ENCODE results near the gene ASB2. TPM values are rescaled to one million over a fixed set of nuclear protein-coding genes. Genes with fewer than 3 reads are reported as not detected.

The ASB2 gene
- total RNA-seq, 1 donor from 2014 or later: 1.00 TPM

- ATAC-seq: no peak
Observed at GRCh38 chr14:93949511-93950075, 26.8 kb downstream of the ASB2 start.

- ATAC-seq: no peak
Observed at GRCh38 chr14:93947282-93947681, 29.1 kb downstream of the ASB2 start.

GRCh38 chr14:93946541-93947090 lies 29.8 kb downstream of the ASB2 start:
- ATAC-seq: peak; percentile 62

- no peak for ATAC-seq
Observed at GRCh38 chr14:93946104-93946503, 30.3 kb downstream of the ASB2 start.

GRCh38 chr14:93945070-93945399 lies 31.3 kb downstream of the ASB2 start:
- ATAC-seq: no peak

GRCh38 chr14:93944348-93945069 lies 31.9 kb downstream of the ASB2 start:
- ATAC-seq: no peak

GRCh38 chr14:93943930-93944329 lies 32.4 kb downstream of the ASB2 start:
- ATAC-seq: no peak

- no peak for ATAC-seq
Observed at GRCh38 chr14:93943052-93943451, 33.3 kb downstream of the ASB2 start.

GRCh38 chr14:93941293-93941910 lies 35.0 kb downstream of the ASB2 start:
- ATAC-seq: peak; percentile 5

- no peak for ATAC-seq
Observed at GRCh38 chr14:93940437-93940836, 35.9 kb downstream of the ASB2 start.

- peak; percentile 59 for ATAC-seq
Observed at GRCh38 chr14:93939304-93940229, 36.8 kb downstream of the ASB2 start.

- ATAC-seq: no peak
Observed at GRCh38 chr14:93938751-93939303, 37.5 kb downstream of the ASB2 start.

- ATAC-seq: peak; percentile 90
Observed at GRCh38 chr14:93937519-93937918, 38.9 kb downstream of the ASB2 start.

- no peak for ATAC-seq
Observed at GRCh38 chr14:93936926-93937325, 39.4 kb downstream of the ASB2 start.

- ATAC-seq: peak; percentile 45
Observed at GRCh38 chr14:93936245-93936644, 40.1 kb downstream of the ASB2 start.

GRCh38 chr14:93935213-93935612 lies 41.2 kb downstream of the ASB2 start:
- ATAC-seq: no peak

GRCh38 chr14:93932642-93933041 lies 43.7 kb downstream of the ASB2 start:
- no peak for ATAC-seq

- ATAC-seq: no peak
Observed at GRCh38 chr14:93930989-93931307, 45.4 kb downstream of the ASB2 start.

GRCh38 chr14:93930296-93930988 lies 45.9 kb downstream of the ASB2 start:
- no peak for ATAC-seq

GRCh38 chr14:93929657-93930056 lies 46.7 kb downstream of the ASB2 start:
- ATAC-seq: no peak

- no peak for ATAC-seq
Observed at GRCh38 chr14:93929048-93929535, 47.3 kb downstream of the ASB2 start.

Measured in esophagus mucosa (tissue), 1 donor.